Erythroblast (primary cell): ENCODE data around the gene SRF.

Experiments
- GATA1 ChIP-seq: IDR thresholded peaks from 2 replicates; pipeline ENCODE4 v1.6.1; 2011; ENCODE audit warnings: low read depth, mild to moderate bottlenecking, control low read depth, low read length, moderate library complexity
- POLR2A ChIP-seq: IDR thresholded peaks from 2 replicates; pipeline ENCODE4 v1.6.1; 2011; ENCODE audit warnings: mild to moderate bottlenecking, low read length

DNA sequence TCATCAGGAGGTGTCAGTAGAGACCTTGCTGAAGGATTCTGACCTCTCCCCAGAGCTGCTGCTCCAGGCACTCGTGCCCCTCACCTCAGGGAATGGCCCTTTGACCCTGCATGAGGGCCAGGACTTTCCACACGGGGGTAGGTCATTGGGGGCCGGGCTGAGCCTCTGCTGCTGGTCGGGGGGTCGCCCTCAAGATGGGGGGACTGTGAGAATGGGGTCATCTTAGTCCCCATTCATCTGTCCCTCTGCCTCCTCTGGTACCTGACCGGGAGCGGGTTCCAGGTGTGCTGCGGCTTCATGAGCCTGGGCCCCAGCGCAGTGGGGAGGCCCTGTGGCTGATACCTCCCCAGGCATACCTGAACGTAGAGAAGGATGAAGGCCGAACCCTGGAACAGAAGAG lies 42.4 kb downstream of the SRF start:
- TF ChIP-seq POLR2A (no peak), GATA1 (no peak)
